ENCODE data around the gene POLRMT.
"Not testable (repeated sequence)": the region's sequence is repeated elsewhere in the genome, so short reads cannot be mapped to it uniquely, and the experiment has no call there.

Gene POLRMT

DNA sequence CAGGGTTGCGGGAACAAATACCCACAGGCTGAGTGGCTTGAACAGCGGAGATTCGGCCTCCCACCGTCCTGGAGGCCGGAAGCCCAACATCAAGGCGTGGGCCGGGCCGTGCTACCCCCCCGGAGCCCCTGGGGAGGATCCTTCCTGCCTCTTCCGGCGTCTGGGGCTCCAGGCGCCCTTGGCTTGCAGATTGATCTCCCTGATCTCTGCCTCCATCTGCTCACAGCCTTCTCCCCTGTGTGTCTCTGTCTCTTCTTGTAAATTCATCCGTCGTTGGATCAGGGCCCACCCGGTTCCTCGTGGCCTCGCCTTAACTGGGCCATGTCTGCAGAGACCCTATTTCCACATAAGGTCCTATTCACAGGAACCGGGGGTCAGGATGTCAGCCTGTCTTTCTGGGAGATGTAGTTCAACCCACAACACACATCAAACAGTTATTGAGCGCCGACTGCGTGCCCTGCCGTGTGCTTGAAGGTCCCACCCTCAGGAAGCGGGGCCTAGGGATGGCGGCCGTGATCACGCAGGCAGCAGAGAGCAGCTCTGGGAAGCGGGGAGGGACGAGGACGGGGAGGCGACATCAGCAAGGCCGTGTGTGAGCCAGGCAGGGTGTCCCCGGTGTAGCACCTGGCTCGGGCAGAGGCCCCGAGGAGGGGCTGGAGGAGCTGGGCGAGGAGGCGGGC, 22.4 kb downstream of the POLRMT start:
- peaks cover 50% of the 10 kb centered on the region for H3K27me3 Mint-ChIP-seq
- no peaks in the 10 kb centered on the region for H3K36me3 Mint-ChIP-seq (ENCODE audit: low read depth)
- H3K9me3 Mint-ChIP-seq = no peaks in the 10 kb centered on the region
- peak overlapping the region; percentile 60 for H3K4me3 Mint-ChIP-seq
- intact Hi-C loops (cut with micrococcal nuclease) = no loop called here
- H3K4me1 Mint-ChIP-seq (ENCODE audit: low read depth) = peaks cover 14% of the 10 kb centered on the region
- peak overlapping the region; percentile 74 for H3K27ac Mint-ChIP-seq

- intact Hi-C loops (cut with micrococcal nuclease) = no loop called here
- Mint-ChIP-seq H3K27ac (peak overlapping the region; percentile 74), H3K4me3 (peak overlapping the region; percentile 71), H3K9me3 (no peaks in the 10 kb centered on the region), H3K27me3 (peaks cover 44% of the 10 kb centered on the region), H3K36me3 (ENCODE audit: low read depth) (no peaks in the 10 kb centered on the region), H3K4me1 (ENCODE audit: low read depth) (peaks cover 14% of the 10 kb centered on the region)
Measured at GRCh38 chr19:610071-610800, 23.1 kb downstream of the POLRMT start.

DNA sequence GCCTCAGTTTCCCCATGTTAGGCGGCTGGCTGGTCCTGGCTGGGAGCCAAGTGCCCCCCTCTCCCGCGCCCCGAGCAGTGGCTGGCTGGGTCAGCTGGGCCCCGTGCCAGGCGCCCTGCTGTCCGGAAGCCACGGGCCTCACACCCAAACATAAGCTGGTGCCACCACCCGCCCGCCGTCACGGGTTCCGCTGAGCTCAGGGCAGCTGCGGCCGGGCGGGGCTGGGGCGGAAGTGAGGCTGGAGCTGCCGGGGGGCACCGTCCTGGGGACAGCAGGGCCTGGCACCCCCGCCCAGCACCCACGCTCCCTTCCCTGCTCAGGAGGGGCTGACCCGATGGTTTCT, 24.4 kb downstream of the POLRMT start:
- peak overlapping the region; percentile 4 for H3K4me3 Mint-ChIP-seq
- peaks cover 32% of the 10 kb centered on the region for H3K27me3 Mint-ChIP-seq
- H3K36me3 Mint-ChIP-seq (ENCODE audit: low read depth) = no peaks in the 10 kb centered on the region
- intact Hi-C loops (cut with micrococcal nuclease) = no loop called here
- peaks cover 14% of the 10 kb centered on the region for H3K4me1 Mint-ChIP-seq (ENCODE audit: low read depth)
- H3K27ac Mint-ChIP-seq = peak overlapping the region; percentile 74
- no peaks in the 10 kb centered on the region for H3K9me3 Mint-ChIP-seq

DNA sequence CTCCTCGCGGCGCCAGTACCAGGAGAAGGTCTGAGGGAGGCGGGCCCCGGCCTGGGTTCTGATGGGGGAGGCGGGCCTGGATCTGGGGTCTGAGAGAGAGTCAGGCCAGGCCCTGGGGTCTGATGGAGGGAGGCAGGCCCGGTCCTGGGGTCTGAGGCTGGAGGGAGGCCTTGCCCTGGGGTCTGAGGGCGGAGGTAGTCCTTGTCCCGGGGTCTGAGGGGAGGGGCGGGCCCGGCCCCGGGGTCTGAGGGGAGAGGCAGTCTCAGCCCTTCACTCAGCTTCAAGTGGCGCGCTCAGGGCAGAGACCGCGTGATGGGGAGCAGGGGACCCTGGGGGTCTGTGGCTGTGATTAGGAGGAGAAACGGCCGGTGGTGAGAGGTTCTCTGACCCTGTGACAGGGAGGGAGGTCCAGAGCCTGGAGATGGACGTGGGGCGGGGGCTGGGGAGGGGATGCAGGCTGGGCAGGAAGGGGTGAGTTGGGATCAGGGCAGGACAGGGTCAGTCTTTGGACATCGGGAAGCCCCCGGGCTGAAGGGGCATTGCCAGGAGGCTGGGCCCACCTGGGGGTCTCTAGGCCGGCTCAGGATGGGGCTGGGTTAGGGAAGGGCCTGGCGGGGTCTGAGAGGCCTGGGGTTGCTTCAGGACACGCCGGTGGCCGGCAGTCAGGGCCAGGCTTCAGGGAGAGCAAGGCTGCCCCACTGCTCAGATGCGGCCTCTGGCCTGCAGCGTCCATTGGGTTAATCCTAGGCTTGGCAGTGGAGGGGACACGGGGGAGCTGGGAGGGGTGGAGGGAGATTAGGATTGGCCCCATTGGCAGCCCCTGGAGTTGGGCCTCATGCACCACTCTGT, 25.0 kb downstream of the POLRMT start:
- Mint-ChIP-seq H3K4me3 (peak overlapping the region; percentile 4), H3K27me3 (peaks cover 28% of the 10 kb centered on the region), H3K27ac (peak overlapping the region; percentile 74), H3K36me3 (ENCODE audit: low read depth) (no peaks in the 10 kb centered on the region), H3K4me1 (ENCODE audit: low read depth) (peaks cover 14% of the 10 kb centered on the region), H3K9me3 (no peaks in the 10 kb centered on the region)
- intact Hi-C loops (cut with micrococcal nuclease) = no loop called here

DNA sequence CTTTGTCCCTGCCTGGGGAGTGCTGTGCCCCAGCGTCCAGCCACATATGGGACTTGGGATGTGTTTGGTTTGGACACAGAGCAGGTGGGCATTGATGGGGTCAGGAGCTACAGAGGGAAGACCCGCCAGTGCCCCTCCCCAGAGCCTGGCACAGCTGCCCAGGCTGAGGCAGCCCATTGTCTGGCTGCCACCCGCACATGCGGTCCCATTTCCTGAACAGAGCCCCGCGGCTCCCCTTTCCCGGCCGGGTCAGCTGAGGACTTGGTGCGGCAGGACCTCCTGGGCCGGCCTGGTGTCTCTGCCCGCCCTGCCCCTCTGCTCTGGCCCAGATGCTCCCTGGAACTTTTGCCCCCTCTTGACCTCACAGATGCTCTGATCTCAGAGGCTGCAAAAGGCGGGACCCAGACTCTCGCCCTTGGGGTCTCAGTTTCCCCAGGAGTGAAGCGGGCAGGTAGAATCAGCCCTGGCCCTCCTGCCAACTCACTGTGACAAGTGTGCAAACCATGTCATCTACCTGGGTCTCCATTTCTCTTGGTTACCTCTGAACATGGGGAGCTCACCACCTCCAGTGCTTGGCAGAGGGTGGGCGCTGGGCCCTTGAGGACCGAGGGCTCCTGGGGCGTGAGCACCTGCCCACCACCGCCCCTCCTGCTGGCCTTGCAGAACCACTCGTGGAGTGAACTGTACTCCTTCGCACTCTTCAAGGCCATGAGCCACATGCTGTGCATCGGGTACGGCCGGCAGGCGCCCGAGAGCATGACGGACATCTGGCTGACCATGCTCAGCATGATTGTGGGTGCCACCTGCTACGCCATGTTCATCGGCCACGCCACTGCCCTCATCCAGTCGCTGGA, 25.8 kb downstream of the POLRMT start:
- peak overlapping the region; percentile 74 for H3K27ac Mint-ChIP-seq
- H3K4me3 Mint-ChIP-seq = no peak overlapping the region

DNA sequence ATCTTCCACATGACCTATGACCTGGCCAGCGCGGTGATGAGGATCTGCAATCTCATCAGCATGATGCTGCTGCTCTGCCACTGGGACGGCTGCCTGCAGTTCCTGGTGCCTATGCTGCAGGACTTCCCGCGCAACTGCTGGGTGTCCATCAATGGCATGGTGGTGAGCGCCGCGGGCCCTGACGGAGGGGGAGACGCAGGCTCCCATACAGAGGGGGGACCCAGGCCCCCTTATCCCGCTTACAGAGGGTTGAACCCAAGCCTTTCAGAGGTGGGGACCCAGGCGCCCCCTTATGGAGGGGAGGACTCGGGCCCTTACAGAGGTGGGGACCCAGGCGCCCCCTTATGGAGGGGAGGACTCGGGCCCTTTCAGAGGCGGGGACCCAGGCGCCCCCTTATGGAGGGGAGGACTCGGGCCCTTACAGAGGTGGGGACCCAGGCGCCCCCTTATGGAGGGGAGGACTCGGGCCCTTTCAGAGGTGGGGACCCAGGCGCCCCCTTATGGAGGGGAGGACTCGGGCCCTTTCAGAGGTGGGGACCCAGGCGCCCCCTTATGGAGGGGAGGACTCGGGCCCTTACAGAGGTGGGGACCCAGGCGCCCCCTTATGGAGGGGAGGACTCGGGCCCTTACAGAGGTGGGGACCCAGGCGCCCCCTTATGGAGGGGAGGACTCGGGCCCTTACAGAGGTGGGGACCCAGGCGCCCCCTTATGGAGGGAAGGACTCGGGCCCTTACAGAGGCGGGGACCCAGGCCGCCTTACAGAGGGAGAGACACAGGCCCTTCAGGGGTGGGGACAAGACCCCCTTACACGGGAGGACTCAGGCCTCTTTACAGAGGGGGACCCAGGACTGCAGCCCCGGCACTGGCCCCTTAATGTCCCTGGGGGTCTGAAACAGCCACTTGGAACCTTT, 28.0 kb downstream of the POLRMT start:
- H3K4me1 Mint-ChIP-seq (ENCODE audit: low read depth) = peaks cover 15% of the 10 kb centered on the region
- H3K9me3 Mint-ChIP-seq; intact Hi-C loops (cut with micrococcal nuclease); H3K27ac Mint-ChIP-seq; H3K27me3 Mint-ChIP-seq; H3K4me3 Mint-ChIP-seq; H3K36me3 Mint-ChIP-seq (ENCODE audit: low read depth): not testable (repeated sequence)

More for the DNA sequence above, 25.8 kb downstream of the POLRMT start:
- no peaks in the 10 kb centered on the region for H3K36me3 Mint-ChIP-seq (ENCODE audit: low read depth)
- peaks cover 17% of the 10 kb centered on the region for H3K4me1 Mint-ChIP-seq (ENCODE audit: low read depth)
- no peaks in the 10 kb centered on the region for H3K9me3 Mint-ChIP-seq
- peaks cover 20% of the 10 kb centered on the region for H3K27me3 Mint-ChIP-seq
- intact Hi-C loops (cut with micrococcal nuclease) = no loop called here

DNA sequence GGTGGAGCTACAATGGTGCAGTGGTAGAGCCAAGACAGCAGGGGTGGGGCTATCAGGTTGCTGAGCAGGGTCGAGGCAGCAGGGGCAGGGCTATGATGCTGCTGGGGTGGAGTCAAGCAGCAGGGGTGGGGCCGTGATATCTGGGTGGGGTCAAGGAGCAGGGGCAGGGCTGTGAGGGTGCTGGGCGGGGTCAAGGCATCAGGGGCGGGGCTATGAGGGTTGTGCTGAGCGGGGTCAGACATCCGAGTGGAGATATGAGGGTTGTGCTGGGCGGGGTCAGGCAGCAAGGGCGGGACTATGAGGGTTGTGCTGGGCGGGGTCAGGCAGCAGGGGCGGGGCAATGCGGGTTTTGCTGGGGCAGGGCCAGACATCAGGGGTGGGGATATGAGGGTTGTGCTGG, 29.0 kb downstream of the POLRMT start:
- Mint-ChIP-seq H3K4me3 (no peak overlapping the region), H3K4me1 (ENCODE audit: low read depth) (peaks cover 8% of the 10 kb centered on the region), H3K27me3 (peaks cover 6% of the 10 kb centered on the region), H3K36me3 (ENCODE audit: low read depth) (no peaks in the 10 kb centered on the region), H3K27ac (no peak overlapping the region), H3K9me3 (no peaks in the 10 kb centered on the region)
- intact Hi-C loops (cut with micrococcal nuclease) = no loop called here

DNA sequence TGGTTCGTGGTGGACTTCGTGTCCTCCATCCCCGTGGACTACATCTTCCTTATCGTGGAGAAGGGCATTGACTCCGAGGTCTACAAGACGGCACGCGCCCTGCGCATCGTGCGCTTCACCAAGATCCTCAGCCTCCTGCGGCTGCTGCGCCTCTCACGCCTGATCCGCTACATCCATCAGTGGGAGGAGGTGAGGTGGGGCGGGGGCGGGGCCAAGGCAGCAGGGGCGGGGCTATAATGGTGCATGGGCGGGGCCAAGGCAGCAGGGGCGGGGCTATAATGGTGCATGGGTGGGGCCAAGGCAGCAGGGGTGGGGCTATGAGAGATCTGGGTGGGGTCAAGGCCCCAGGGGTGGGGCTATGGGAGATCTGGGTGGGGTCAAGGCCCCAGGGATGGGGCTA, 29.6 kb downstream of the POLRMT start:
- H3K36me3 Mint-ChIP-seq (ENCODE audit: low read depth); H3K4me1 Mint-ChIP-seq (ENCODE audit: low read depth); H3K27me3 Mint-ChIP-seq; H3K4me3 Mint-ChIP-seq; H3K9me3 Mint-ChIP-seq; intact Hi-C loops (cut with micrococcal nuclease); H3K27ac Mint-ChIP-seq: not testable (repeated sequence)

DNA sequence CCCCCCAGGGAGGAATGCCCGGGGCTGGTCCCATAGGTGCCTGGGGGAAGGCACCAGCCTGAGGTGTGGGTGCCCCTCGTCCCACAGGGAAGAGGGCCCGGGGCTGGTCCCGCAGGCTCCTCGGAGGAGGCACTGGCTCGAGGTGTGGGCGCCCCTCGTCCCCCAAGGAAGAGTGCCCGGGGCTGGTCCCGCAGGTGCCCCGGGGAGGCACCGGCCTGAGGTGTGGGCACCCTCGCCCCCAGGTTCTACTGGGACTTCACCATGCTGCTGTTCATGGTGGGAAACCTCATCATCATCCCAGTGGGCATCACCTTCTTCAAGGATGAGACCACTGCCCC, 30.1 kb downstream of the POLRMT start:
- H3K27ac Mint-ChIP-seq; H3K27me3 Mint-ChIP-seq; H3K9me3 Mint-ChIP-seq; H3K4me1 Mint-ChIP-seq (ENCODE audit: low read depth); H3K4me3 Mint-ChIP-seq; intact Hi-C loops (cut with micrococcal nuclease); H3K36me3 Mint-ChIP-seq (ENCODE audit: low read depth): not testable (repeated sequence)

DNA sequence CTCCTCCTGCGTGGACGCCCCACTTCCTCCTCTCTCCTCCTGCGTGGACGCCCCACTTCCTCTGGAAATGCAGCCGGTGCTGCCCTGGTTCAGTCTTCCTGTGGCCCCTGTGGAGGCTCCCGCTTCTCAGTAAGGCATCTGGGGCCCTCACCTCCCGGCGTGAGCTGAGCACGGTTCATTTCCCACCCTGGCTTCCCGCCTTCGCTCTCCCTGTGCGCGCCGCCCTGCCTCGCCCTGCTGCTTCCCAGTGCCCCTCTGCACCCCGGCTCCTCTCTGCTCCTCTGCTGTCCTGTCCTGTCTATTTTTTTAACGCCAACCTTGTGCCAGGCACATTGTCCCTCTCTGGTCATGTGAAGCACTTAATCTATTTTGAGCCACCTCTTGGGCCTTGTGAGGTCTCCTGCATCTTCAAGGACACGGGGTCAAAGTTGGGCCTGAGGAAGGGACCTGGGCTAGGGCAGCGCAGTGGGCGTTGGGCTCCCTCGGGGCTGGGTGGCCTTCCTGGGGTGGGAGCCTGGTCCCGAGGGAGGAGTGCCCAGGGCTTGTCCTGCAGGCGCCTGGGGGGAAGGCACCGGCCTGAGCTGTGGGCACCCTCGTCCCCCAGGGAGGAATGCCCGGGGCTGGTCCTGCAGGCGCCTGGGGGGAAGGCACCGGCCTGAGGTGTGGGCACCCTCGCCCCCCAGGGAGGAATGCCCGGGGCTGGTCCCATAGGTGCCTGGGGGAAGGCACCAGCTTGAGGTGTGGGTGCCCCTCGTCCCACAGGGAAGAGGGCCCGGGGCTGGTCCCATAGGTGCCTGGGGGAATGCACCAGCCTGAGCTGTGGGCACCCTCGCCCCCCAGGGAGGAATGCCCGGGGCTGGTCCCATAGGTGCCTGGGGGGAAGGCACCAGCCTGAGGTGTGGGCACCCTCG, 30.7 kb downstream of the POLRMT start:
- Mint-ChIP-seq H3K4me3 (no peak overlapping the region), H3K27me3 (peaks cover 10% of the 10 kb centered on the region), H3K36me3 (ENCODE audit: low read depth) (no peaks in the 10 kb centered on the region), H3K4me1 (ENCODE audit: low read depth) (peaks cover 8% of the 10 kb centered on the region), H3K9me3 (no peaks in the 10 kb centered on the region), H3K27ac (peak overlapping the region; percentile 4)
- intact Hi-C loops (cut with micrococcal nuclease) = no loop called here

- Mint-ChIP-seq H3K4me1 (ENCODE audit: low read depth) (peaks cover 8% of the 10 kb centered on the region), H3K27ac (no peak overlapping the region), H3K27me3 (peaks cover 10% of the 10 kb centered on the region), H3K9me3 (no peaks in the 10 kb centered on the region), H3K36me3 (ENCODE audit: low read depth) (no peaks in the 10 kb centered on the region), H3K4me3 (no peak overlapping the region)
- intact Hi-C loops (cut with micrococcal nuclease) = no loop called here
Measured at GRCh38 chr19:601790-602189, 31.5 kb downstream of the POLRMT start.

- Mint-ChIP-seq H3K4me1 (ENCODE audit: low read depth) (peaks cover 8% of the 10 kb centered on the region), H3K4me3 (no peak overlapping the region), H3K27me3 (peaks cover 12% of the 10 kb centered on the region), H3K27ac (no peak overlapping the region), H3K9me3 (no peaks in the 10 kb centered on the region), H3K36me3 (ENCODE audit: low read depth) (no peaks in the 10 kb centered on the region)
- intact Hi-C loops (cut with micrococcal nuclease) = no loop called here
Measured at GRCh38 chr19:601310-601709, 32.0 kb downstream of the POLRMT start.

Measured in dendritic cell treated with granulocyte-macrophage colony-stimulating factor and Interleukin-4, amounts not matched to agents 40 ng/mL and 50 ng/mL, for 4 days (primary cell).